ENCODE results near the gene RUBCN.
"Not testable (repeated sequence)": the region's sequence is repeated elsewhere in the genome, so short reads cannot be mapped to it uniquely, and the experiment has no call there.

RUBCN gene

DNA sequence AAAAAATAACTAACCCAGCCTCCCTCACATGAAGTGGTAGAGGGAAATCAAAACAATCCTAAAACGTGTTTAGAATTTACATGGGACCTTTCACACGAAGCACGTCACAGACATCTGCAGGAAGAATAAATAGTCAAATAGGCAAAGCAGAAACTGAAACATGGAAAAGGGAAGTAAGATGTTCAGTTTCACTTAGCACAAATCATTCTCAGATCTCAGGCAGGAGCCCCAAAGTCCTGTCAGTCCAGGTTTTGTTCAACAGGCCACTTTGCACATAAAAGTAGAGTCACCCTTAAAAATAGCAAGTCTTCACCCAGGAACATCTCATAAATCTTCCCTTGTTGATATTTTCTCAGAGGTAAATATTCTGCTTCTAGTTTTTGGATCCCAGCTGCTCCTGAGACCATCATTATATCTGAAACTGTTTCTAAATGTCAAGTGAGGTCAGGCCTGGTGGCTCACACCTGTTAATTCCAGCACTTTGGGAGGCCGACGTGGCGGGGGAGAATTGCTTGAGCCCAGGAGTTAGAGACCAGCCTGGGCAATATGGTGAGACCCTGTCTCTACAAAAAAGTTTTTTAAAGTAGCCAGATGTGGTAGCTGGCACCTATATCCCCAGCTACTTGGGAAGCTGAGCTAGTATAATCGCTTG, 1.9 kb downstream of the RUBCN start:
- peak overlapping the region; percentile 94 for H3K4me3 ChIP-seq (ENCODE audit: low read depth, low read length)
- TF ChIP-seq, protein P1, sequence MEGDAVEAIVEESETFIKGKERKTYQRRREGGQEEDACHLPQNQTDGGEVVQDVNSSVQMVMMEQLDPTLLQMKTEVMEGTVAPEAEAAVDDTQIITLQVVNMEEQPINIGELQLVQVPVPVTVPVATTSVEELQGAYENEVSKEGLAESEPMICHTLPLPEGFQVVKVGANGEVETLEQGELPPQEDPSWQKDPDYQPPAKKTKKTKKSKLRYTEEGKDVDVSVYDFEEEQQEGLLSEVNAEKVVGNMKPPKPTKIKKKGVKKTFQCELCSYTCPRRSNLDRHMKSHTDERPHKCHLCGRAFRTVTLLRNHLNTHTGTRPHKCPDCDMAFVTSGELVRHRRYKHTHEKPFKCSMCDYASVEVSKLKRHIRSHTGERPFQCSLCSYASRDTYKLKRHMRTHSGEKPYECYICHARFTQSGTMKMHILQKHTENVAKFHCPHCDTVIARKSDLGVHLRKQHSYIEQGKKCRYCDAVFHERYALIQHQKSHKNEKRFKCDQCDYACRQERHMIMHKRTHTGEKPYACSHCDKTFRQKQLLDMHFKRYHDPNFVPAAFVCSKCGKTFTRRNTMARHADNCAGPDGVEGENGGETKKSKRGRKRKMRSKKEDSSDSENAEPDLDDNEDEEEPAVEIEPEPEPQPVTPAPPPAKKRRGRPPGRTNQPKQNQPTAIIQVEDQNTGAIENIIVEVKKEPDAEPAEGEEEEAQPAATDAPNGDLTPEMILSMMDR (IDR thresholded peaks at IDR 0.05; ENCODE audit: borderline replicate concordance, insufficient read depth, low read depth, low read length) = no peak

- TF ChIP-seq, protein P1 (IDR thresholded peaks at IDR 0.05; ENCODE audit: borderline replicate concordance, insufficient read depth, low read depth, low read length) = no peak
These were observed 3.7 kb downstream of the RUBCN start for GRCh38 chr3:197733042-197733441.

DNA sequence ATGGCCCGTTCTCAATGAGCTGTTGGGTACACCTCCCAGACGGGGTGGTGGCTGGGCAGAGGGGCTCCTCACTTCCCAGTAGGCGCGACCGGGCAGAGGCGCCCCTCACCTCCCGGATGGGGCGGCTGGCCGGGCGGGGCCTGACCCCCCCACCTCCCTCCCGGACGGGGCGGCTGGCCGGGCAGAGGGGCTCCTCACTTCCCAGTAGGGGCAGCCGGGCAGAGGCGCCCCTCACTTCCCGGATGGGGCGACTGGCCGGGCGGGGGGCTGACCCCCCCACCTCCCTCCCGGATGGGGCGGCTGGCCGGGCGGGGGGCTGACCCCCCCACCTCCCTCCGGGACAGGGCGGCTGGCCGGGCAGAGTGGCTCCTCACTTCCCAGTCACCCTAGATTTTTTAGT, 5.2 kb downstream of the RUBCN start:
- not testable (repeated sequence) for H3K4me3 ChIP-seq (ENCODE audit: low read depth, low read length)

More at GRCh38 chr3:197733042-197733441, 3.7 kb downstream of the RUBCN start:
- H3K4me3 ChIP-seq (ENCODE audit: low read depth, low read length) = no peak overlapping the region

GRCh38 chr3:197730770-197731169, 5.9 kb downstream of the RUBCN start:
- H3K4me3 ChIP-seq (ENCODE audit: low read depth, low read length) = not testable (repeated sequence)

- H3K4me3 ChIP-seq (ENCODE audit: low read depth, low read length) = no peak overlapping the region
- TF ChIP-seq, protein P1 (IDR thresholded peaks at IDR 0.05; ENCODE audit: borderline replicate concordance, insufficient read depth, low read depth, low read length) = no peak
These were observed 6.5 kb downstream of the RUBCN start for GRCh38 chr3:197730200-197730599.

GRCh38 chr3:197728487-197728886, 8.2 kb downstream of the RUBCN start:
- TF ChIP-seq, protein P1 (IDR thresholded peaks at IDR 0.05; ENCODE audit: borderline replicate concordance, insufficient read depth, low read depth, low read length) = no peak

GRCh38 chr3:197727878-197728277, 8.8 kb downstream of the RUBCN start:
- H3K4me3 ChIP-seq (ENCODE audit: low read depth, low read length) = not testable (repeated sequence)

More at GRCh38 chr3:197728487-197728886, 8.2 kb downstream of the RUBCN start:
- H3K4me3 ChIP-seq (ENCODE audit: low read depth, low read length) = no peak overlapping the region

GRCh38 chr3:197722734-197723133, 14.0 kb downstream of the RUBCN start:
- TF ChIP-seq, protein P1 (IDR thresholded peaks at IDR 0.05; ENCODE audit: borderline replicate concordance, insufficient read depth, low read depth, low read length) = no peak
- no peak overlapping the region for H3K4me3 ChIP-seq (ENCODE audit: low read depth, low read length)

- no peak overlapping the region for H3K4me3 ChIP-seq (ENCODE audit: low read depth, low read length)
- TF ChIP-seq, protein P1 (IDR thresholded peaks at IDR 0.05; ENCODE audit: borderline replicate concordance, insufficient read depth, low read depth, low read length) = no peak
These were observed 16.0 kb downstream of the RUBCN start for GRCh38 chr3:197720694-197721093.
